ENCODE data around the gene ALDOB.

Gene ALDOB

DNA sequence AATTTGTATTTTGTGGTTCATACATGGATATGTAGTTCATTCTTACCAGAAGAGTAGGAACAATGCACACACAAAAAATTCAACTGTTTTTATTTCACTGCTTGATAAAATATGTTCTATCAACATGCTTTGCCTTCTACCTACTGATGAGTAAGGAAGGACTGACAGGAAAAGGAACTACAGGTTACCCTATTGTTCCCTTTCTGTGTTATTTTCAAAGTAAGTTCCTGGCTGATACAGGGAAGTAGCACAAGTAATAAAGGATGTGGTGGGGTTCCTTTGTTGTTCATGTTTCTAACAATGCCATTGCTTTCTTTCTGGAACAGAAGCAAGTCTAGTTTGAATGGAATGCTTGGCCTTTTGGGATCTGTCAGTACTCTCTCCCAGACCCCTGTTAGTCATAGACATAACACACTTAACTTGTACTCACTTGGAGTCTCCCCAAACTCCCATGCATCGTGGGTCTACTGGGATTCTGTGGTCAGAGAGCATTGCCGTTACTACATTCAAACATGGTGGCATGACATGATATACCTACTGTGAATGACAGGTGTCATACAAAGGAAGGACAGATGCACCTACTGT lies 20.2 kb upstream of the ALDOB start:
- no peak for DNase-seq (ENCODE audit: low spot score)

- DNase-seq (ENCODE audit: low spot score), result no peak
Observed at GRCh38 chr9:101453776-101454570, 18.4 kb upstream of the ALDOB start.

GRCh38 chr9:101451498-101451897 lies 15.9 kb upstream of the ALDOB start:
- no peak for DNase-seq (ENCODE audit: low spot score)

GRCh38 chr9:101450931-101451330 lies 15.4 kb upstream of the ALDOB start:
- DNase-seq (ENCODE audit: low spot score), result no peak

DNA sequence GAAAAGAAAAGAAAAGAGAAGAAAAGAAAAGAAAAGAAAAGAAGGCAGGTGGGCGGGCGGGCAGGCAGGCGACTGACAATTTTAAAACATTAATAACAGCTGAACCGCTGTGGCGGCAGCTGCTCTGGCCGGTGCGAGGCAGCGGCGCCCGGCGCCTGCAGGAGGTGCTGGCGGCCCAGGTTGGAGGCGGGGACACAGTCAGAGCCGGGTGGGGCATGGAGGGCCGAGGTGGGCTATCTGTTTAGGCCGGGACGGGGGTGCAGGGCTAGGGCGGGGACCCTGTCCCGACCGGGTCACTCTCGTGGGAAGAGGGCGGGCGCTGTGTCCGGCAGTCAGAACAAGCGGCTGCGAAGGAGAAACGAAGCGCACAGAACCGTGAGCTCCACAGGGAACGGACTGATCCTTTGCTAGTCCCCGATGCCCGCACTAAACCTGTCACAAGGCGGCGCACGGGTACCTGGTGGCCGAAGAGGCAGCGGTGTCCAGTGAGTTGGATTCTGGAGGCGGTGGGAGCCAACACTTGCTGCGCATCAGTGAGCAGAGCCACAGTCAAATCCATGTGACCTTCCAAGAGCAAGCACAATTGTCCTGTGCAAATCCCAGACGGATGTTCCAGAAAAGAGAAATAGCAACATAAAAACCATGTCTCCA lies 13.6 kb upstream of the ALDOB start:
- DNase-seq (ENCODE audit: low spot score), result peak; percentile 80

- DNase-seq (ENCODE audit: low spot score), result no peak
Observed at GRCh38 chr9:101448680-101449070, 13.1 kb upstream of the ALDOB start.

DNA sequence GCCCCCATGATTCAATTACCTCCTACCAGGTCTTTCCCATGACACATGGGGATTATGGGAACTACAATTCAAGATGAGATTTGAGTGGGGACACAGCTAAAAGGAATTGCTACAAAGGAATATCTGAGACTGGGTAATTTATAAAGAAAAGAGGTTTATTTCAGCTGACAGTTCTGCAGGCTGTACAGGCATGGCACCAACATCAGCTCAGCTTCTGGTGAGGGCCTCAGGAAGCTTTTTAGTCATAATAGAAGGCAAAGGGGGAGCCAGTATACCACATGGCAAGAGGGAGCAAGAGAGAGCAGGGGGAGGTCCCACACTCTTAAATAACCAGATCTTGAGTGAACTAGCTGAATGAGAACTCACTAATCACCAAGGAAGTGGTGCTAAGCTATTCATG lies 11.2 kb upstream of the ALDOB start:
- no peak for DNase-seq (ENCODE audit: low spot score)

DNA sequence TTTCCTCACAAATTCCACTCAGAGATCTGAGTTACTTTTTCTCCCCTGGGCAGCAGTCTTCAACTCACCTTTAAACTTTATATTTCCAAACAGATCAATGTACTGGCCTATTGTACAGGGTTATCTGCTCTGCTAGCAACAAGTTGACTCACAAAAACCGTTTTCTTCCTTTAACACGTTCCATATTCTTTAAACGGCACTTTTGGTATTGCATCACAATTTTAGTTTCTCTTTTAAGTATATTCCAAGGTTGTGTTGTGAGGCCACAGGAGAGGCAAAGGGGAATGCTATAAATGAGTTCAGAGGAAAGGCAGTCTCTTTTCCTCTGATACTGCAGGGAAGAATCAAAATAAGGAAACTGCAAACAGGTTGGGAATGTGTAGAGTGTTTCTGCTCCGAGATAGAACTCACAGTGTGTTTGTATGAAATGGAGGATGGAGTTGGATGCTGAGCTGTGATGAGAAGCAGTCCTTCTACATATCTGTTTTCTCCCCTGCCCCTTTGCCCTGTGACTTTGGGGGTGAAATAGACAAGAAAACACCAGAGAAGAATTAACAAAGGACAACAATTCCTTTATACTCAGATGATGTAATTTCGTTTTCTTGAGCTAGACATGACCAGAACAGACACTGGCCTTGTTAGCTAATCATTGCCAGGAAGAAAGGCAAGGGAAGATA lies 9.9 kb upstream of the ALDOB start:
- peak; percentile 48 for DNase-seq (ENCODE audit: low spot score)

- DNase-seq (ENCODE audit: low spot score), result no peak
Observed at GRCh38 chr9:101443364-101443771, 7.8 kb upstream of the ALDOB start.

GRCh38 chr9:101442736-101443135 lies 7.2 kb upstream of the ALDOB start:
- peak; percentile 13 for DNase-seq (ENCODE audit: low spot score)

DNA sequence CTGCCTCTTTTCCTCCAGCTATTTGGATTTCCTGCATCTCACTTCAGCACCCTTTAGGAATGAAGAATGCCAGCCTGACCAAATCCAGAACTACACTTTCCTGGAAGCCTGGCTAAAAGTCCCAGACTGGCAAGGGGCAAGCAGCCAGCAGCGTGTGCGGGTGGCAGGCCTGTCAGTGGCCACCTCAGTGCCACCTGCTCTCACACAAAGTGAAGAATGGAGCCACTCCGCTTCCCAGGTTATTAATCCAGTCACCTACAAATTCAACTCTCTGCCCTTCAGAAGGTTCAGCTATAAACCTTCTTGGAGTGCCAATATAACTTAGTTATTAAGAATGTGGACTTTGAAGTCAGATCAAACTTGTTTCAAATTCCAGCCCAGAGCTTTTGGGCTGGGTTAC lies 6.7 kb upstream of the ALDOB start:
- DNase-seq (ENCODE audit: low spot score), result peak; percentile 12

DNA sequence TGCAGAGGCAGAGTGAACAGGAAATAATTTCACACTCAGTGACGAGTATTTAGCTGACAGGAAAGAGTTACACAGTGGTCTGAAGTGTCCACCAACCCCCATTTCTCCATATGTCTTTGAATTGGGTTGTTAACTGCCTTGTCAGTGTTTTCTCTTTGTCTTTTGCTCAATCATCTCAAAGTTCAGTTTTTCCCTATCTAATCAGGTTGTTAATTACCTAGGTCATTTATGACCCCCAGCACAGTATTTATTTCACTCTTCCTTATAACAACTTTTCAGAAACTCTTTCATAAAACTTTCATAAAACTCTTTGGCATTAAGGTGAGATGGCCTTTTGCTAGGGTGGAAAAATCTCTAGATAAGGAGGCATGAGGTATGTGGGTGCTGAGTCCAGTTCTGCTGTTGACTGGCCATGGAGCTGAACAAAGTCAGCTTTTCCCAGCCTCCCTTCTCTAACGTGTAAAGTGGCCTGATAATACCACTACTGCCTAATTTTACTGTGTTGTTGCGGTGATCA lies 5.2 kb upstream of the ALDOB start:
- no peak for DNase-seq (ENCODE audit: low spot score)

DNA sequence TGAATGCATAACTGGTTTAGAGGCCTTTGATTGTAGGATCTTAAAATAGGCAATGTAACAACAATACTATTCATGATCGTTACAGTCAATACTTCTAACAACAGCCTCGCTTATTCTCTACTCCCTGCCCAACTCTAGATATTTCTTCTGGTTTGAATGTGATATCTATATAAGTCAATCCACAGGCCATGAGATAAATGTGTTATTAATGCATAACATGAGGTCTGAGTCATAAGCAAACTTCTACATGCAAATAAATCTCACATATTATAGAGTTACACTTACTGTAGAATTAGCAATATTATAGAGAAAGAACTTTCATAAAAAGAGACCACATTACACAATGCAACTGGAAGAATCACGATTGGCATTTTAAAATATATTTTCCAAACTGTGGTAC lies 2.9 kb upstream of the ALDOB start:
- no peak for DNase-seq (ENCODE audit: low spot score)

DNA sequence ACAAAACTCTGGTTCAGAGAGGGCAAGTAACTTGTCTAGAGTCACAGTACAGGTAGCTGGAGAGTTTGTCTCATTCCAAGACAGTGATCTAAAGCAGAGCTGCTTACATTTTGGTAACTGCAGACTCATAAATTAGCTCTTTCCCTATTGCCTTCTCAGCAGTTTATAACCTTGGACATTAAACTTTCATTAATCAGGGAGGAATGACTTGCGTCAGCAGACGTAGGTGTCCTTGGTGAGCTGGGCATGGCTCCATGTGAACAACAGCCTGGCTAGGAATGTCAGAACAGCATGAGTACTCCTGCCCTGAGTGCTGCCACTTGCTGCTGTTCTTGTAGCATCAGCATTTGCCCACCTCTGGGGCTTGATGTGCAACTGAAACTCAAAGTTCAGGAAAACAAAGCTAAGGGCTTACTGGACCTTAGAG lies 2.2 kb upstream of the ALDOB start:
- peak; percentile 36 for DNase-seq (ENCODE audit: low spot score)

- DNase-seq (ENCODE audit: low spot score), result no peak
Observed at GRCh38 chr9:101434998-101435397, 576 bp downstream of the ALDOB start.

GRCh38 chr9:101433229-101433628 lies 2.3 kb downstream of the ALDOB start:
- DNase-seq (ENCODE audit: low spot score), result no peak

DNA sequence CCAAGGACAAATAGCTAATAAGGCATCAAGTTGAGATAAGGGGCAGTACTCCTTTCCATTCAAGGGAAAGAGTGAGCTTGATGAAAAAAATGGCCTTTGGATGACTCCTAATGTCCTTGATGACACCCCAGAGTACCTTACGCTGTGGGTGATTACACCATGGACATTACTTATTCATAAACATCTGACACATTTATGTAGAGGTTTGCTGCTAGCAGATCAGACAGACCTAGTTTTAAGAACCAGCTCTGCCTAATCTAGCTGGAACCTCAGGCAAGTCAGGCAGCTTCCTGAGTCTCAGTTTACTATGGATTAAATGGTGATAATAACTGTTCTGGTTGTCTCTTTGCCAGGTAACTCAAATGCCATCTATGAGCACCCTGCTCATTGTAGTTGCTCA lies 2.8 kb downstream of the ALDOB start:
- no peak for DNase-seq (ENCODE audit: low spot score)

GRCh38 chr9:101432171-101432570 lies 3.4 kb downstream of the ALDOB start:
- DNase-seq (ENCODE audit: low spot score), result no peak

GRCh38 chr9:101429736-101430135 lies 5.8 kb downstream of the ALDOB start:
- no peak for DNase-seq (ENCODE audit: low spot score)

- no peak for DNase-seq (ENCODE audit: low spot score)
Observed at GRCh38 chr9:101428909-101429308, 6.7 kb downstream of the ALDOB start.

DNA sequence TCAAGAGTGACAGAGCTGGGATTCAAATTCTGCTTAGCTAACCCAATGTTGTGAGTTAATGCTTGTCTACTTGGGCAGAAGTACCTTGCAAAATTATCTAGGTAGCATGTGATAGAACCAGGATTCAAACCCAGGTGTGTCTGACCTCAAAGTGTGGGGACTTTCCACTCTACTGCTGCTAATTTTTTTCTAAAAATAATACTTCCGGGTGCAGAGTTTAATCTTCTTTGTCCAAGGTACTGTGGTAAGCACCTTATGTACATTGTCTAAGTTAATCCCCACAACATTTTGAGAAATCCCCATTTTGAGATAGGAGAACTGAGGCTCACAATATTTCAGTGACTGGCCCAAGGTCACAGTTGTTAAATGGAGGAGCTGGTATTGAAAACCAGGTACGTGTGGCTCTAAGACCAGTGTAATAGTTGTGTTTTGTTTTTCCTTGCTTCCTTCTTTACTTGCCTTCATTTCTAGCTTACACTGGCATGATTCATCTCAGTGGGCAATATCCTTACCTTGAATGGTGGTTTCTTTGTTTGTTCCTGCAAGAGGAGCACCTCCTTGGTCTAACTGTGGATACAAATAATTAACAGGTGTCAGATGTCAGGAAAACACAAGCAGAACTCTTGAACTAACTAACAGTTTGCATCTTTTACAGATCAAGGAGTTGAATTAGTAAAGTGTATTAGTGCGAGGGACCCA lies 7.5 kb downstream of the ALDOB start:
- DNase-seq (ENCODE audit: low spot score), result peak; percentile 54

- no peak for DNase-seq (ENCODE audit: low spot score)
Observed at GRCh38 chr9:101427358-101427757, 8.2 kb downstream of the ALDOB start.

Measured in kidney tubule cell (primary cell).